Liver (tissue), 9 donors: ENCODE results near the gene MATN4. TPM values are rescaled to one million over a fixed set of nuclear protein-coding genes. Genes with fewer than 3 reads are reported as not detected.

ENCODE experiments used
- DNase-seq: peaks from one replicate; pipeline ENCODE4 v3.0.0-alpha.2; 2017; ENCODE audit warnings: low spot score
- H3K27ac ChIP-seq, 2 donors: one replicate each; pipeline ENCODE4 v1.7.0; 2013; ENCODE audit warnings: inconsistent platforms in 2 of 2, low read length in 2 of 2, control low read depth in 1 of 2, low read depth in 1 of 2, mild to moderate bottlenecking in 1 of 2
- H3K27me3 ChIP-seq, 4 donors: one replicate each; pipeline versions ENCODE4 v1.6.1 to v1.7.0; 2013; ENCODE audit warnings: low read length in 3 of 4, inconsistent platforms in 1 of 4, mild to moderate bottlenecking in 1 of 4, moderate library complexity in 1 of 4; ENCODE audit not compliant: control insufficient read depth in 4 of 4, insufficient read depth in 4 of 4
- H3K36me3 ChIP-seq, 4 donors: one replicate each; pipeline versions ENCODE4 v1.6.1 to v1.7.0; 2013; ENCODE audit warnings: low read length in 3 of 4, mild to moderate bottlenecking in 3 of 4, low read depth in 1 of 4, moderate library complexity in 1 of 4; ENCODE audit not compliant: control insufficient read depth in 4 of 4, insufficient read depth in 3 of 4
- H3K4me1 ChIP-seq, 4 donors: one replicate each; pipeline versions ENCODE4 v1.6.1 to v1.7.0; 2013; ENCODE audit warnings: low read length in 3 of 4, mild to moderate bottlenecking in 3 of 4, moderate library complexity in 1 of 4; ENCODE audit not compliant: control insufficient read depth in 4 of 4, insufficient read depth in 4 of 4
- H3K4me3 ChIP-seq, 3 donors: one replicate each; pipeline versions ENCODE4 v1.6.1 to v1.7.0; 2013; ENCODE audit warnings: low read length in 3 of 3, control low read depth in 1 of 3, low read depth in 1 of 3, mild to moderate bottlenecking in 1 of 3
- H3K9ac ChIP-seq, 2 donors: one replicate each; pipeline ENCODE4 v1.7.0; 2013; ENCODE audit warnings: low read length in 2 of 2, mild to moderate bottlenecking in 2 of 2, moderate library complexity in 2 of 2, control low read depth in 1 of 2, low read depth in 1 of 2
- H3K9me3 ChIP-seq, 4 donors: one replicate each; pipeline versions ENCODE4 v1.6.1 to v1.7.0; 2013; ENCODE audit warnings: low read length in 3 of 4; ENCODE audit not compliant: control insufficient read depth in 4 of 4
- FOXA2 ChIP-seq: IDR thresholded peaks from 2 replicates; pipeline ENCODE4 v1.6.1; 2016; ENCODE audit warnings: antibody characterized with exemption
- GABPA ChIP-seq, 2 donors: IDR thresholded peaks in 1 of 2; conservative IDR thresholded peaks in 1 of 2; 2 replicates each; pipeline ENCODE4 v1.6.1; 2016; ENCODE audit warnings: antibody characterized with exemption in 2 of 2, mild to moderate bottlenecking in 1 of 2, moderate library complexity in 1 of 2
- HNF4A ChIP-seq, 2 donors: conservative IDR thresholded peaks; 2 replicates each; pipeline ENCODE4 v1.6.1; 2016; ENCODE audit warnings: antibody characterized with exemption in 2 of 2, mild to moderate bottlenecking in 2 of 2
- HNF4G ChIP-seq: IDR thresholded peaks from 2 replicates; pipeline ENCODE4 v1.6.1; 2016; ENCODE audit warnings: antibody characterized with exemption
- JUND ChIP-seq, 2 donors: IDR thresholded peaks; 2 replicates each; pipeline ENCODE4 v1.6.1; 2016; ENCODE audit warnings: antibody characterized with exemption in 2 of 2
- NR2F2 ChIP-seq: IDR thresholded peaks from 2 replicates; pipeline ENCODE4 v1.6.1; 2016; ENCODE audit warnings: antibody characterized with exemption
- RAD21 ChIP-seq, 2 donors: IDR thresholded peaks; 2 replicates each; pipeline ENCODE4 v1.6.1; 2016; ENCODE audit warnings: antibody characterized with exemption in 2 of 2, mild to moderate bottlenecking in 2 of 2
- SP1 ChIP-seq: IDR thresholded peaks from 2 replicates; pipeline ENCODE4 v1.6.1; 2018; ENCODE audit warnings: antibody characterized with exemption, mild to moderate bottlenecking
- TAF1 ChIP-seq: conservative IDR thresholded peaks from 2 replicates; pipeline ENCODE4 v1.6.1; 2016; ENCODE audit warnings: antibody characterized with exemption, mild to moderate bottlenecking
- YY1 ChIP-seq: IDR thresholded peaks from 2 replicates; pipeline ENCODE4 v1.6.1; 2016; ENCODE audit warnings: antibody characterized with exemption, mild to moderate bottlenecking
- WGBS: extraction: QIAGEN DNeasy Blood & Tissue Kit; methylation state at CpG from one replicate; pipeline ENCODE4 v1.1.7; 2013; 5-methylcytosine and 5-hydroxymethylcytosine counted together
- polyA plus RNA-seq, 2 donors: library from polyadenylated mRNA; stranded (reverse) in 1 of 2; unstranded in 1 of 2; fragments of 200-250 nt in 1 of 2; fragments of >200 nt in 1 of 2; fragmentation: Nextera tagmentation in 1 of 2; extraction: Ambion mirVana in 1 of 2; gene quantifications; one replicate each; pipeline versions ENCODE4 v1.2.1 to v1.2.3, GENCODE V29; 2013 to 2015
- total RNA-seq, 2 donors: library from RNA; depleted of rRNA; stranded (reverse); fragments of >200 nt; gene quantifications; one replicate each; pipeline ENCODE4 v1.2.3, GENCODE V29; 2014
- TF ChIP-seq, protein P1 (sequence below): IDR thresholded peaks from 2 replicates; pipeline ENCODE4 v1.6.1; 2016; ENCODE audit warnings: antibody characterized with exemption, mild to moderate bottlenecking
- TF ChIP-seq, protein P2 (sequence below): IDR thresholded peaks from 2 replicates; pipeline ENCODE4 v1.6.1; 2016; ENCODE audit warnings: antibody characterized with exemption
- TF ChIP-seq, protein P3 (sequence below): IDR thresholded peaks from 2 replicates; pipeline ENCODE4 v1.6.1; 2016; ENCODE audit warnings: antibody characterized with exemption
- TF ChIP-seq, protein P4 (sequence below): fragments of 150-350 bp; IDR thresholded peaks from 2 replicates; pipeline ENCODE4 v1.5.1; 2017; ENCODE audit warnings: improper control_type of control experiment, low read depth, low read length; ENCODE audit not compliant: missing input control
- donor health status: healthy.
- donor health status: healthy.
- donor health status: healthy.
- donor health status: healthy.
- donor health status: healthy.

Gene MATN4
- total and polyA plus RNA-seq, 4 donors, result 0.05 TPM; not detected in 3

DNA sequence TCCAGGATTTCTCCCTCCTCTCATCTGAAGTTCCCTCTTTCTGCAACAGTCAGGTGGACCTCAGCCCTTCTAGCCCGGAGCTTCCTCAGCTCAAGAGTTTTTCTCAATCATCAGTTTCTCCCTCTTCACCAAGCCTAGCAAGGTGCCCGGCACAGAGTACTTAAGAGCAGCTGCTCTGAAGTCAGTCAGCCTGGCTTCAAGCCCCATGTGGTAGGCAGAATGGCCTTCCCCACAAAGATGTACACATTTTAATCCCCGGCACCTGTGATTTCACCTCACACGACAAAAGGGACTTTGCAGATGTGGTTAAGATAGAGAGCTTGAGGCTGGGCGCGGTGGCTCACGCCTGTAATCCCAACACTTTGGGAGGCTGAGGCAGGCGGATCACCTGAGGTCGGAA lies 16.6 kb downstream of the MATN4 start (continued):
- TF ChIP-seq, protein P1, sequence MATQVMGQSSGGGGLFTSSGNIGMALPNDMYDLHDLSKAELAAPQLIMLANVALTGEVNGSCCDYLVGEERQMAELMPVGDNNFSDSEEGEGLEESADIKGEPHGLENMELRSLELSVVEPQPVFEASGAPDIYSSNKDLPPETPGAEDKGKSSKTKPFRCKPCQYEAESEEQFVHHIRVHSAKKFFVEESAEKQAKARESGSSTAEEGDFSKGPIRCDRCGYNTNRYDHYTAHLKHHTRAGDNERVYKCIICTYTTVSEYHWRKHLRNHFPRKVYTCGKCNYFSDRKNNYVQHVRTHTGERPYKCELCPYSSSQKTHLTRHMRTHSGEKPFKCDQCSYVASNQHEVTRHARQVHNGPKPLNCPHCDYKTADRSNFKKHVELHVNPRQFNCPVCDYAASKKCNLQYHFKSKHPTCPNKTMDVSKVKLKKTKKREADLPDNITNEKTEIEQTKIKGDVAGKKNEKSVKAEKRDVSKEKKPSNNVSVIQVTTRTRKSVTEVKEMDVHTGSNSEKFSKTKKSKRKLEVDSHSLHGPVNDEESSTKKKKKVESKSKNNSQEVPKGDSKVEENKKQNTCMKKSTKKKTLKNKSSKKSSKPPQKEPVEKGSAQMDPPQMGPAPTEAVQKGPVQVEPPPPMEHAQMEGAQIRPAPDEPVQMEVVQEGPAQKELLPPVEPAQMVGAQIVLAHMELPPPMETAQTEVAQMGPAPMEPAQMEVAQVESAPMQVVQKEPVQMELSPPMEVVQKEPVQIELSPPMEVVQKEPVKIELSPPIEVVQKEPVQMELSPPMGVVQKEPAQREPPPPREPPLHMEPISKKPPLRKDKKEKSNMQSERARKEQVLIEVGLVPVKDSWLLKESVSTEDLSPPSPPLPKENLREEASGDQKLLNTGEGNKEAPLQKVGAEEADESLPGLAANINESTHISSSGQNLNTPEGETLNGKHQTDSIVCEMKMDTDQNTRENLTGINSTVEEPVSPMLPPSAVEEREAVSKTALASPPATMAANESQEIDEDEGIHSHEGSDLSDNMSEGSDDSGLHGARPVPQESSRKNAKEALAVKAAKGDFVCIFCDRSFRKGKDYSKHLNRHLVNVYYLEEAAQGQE, result no peak
- TF ChIP-seq, protein P2, sequence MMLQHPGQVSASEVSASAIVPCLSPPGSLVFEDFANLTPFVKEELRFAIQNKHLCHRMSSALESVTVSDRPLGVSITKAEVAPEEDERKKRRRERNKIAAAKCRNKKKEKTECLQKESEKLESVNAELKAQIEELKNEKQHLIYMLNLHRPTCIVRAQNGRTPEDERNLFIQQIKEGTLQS, result no peak
- TF ChIP-seq FOXA2, result no peak
- no peak for TF ChIP-seq SP1
- TF ChIP-seq RAD21 (IDR thresholded peaks at IDR 0.05), result no peak
- no peak for TF ChIP-seq TAF1
- TF ChIP-seq HNF4A (conservative IDR thresholded peaks at IDR 0.05), result no peak
- TF ChIP-seq, protein P3, sequence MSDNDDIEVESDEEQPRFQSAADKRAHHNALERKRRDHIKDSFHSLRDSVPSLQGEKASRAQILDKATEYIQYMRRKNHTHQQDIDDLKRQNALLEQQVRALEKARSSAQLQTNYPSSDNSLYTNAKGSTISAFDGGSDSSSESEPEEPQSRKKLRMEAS, result no peak
- TF ChIP-seq JUND (IDR thresholded peaks at IDR 0.05), result no peak
- no peak for TF ChIP-seq HNF4G
- TF ChIP-seq YY1, result no peak
- TF ChIP-seq GABPA (IDR thresholded peaks at IDR 0.05 in 1 of 2, conservative IDR thresholded peaks at IDR 0.05 in 1 of 2), result no peak
- no peak for TF ChIP-seq NR2F2

DNA sequence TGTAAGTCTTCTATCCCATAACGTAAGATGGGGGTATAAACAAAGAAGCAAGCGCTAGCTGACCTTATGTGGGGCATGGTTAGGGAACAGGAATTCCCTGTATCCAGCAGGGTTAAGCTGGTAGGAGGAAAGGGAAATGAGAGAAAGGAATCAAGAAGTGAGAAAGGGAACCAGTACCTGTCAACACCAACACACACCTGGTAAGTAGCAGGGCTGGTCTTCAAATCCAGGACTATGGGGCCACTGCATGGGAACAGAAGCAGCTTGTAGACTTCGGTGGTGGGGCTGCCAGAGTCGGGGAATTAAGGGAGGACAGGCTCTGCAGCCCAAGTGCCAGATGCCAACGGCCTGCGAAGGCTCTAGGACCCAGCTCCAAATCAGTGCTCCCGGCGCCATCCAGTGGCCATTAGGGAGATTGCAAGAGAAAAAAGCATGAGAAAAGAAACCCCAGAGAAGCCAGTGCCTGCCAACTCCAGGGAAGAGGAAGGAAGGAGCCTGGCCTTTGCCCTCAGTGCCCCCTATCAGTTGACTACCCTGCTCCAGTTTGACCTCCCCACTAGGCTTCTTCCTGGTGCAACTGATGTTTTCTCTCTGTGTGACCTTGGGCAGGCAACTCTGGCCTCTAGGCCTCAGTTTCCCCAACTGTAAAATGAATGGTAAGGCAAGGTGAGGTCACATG lies 17.3 kb downstream of the MATN4 start:
- no peak overlapping the region for H3K27ac ChIP-seq
- no peaks in the 10 kb centered on the region for H3K36me3 ChIP-seq
- H3K9ac ChIP-seq, result no peak overlapping the region
- H3K4me1 ChIP-seq, result peaks cover 0 to 12% (median 6%) of the 10 kb centered on the region in 4 donors
- WGBS, result 20% methylated on average over 8 of the region's 8 CpGs
- peaks cover 0 to 2% (median 0%) of the 10 kb centered on the region in 4 donors for H3K27me3 ChIP-seq
- no peak overlapping the region for H3K4me3 ChIP-seq
- no peaks in the 10 kb centered on the region for H3K9me3 ChIP-seq
- DNase-seq, result peak; percentile 70
- TF ChIP-seq FOXA2, result no peak
- no peak for TF ChIP-seq YY1
- TF ChIP-seq, protein P1, result no peak
- peak; percentile 93 to 95 for TF ChIP-seq RAD21 (IDR thresholded peaks at IDR 0.05)
- no peak for TF ChIP-seq GABPA (IDR thresholded peaks at IDR 0.05 in 1 of 2, conservative IDR thresholded peaks at IDR 0.05 in 1 of 2)
- TF ChIP-seq NR2F2, result peak; percentile 83
- TF ChIP-seq HNF4A (conservative IDR thresholded peaks at IDR 0.05), result no peak
- TF ChIP-seq, protein P4, sequence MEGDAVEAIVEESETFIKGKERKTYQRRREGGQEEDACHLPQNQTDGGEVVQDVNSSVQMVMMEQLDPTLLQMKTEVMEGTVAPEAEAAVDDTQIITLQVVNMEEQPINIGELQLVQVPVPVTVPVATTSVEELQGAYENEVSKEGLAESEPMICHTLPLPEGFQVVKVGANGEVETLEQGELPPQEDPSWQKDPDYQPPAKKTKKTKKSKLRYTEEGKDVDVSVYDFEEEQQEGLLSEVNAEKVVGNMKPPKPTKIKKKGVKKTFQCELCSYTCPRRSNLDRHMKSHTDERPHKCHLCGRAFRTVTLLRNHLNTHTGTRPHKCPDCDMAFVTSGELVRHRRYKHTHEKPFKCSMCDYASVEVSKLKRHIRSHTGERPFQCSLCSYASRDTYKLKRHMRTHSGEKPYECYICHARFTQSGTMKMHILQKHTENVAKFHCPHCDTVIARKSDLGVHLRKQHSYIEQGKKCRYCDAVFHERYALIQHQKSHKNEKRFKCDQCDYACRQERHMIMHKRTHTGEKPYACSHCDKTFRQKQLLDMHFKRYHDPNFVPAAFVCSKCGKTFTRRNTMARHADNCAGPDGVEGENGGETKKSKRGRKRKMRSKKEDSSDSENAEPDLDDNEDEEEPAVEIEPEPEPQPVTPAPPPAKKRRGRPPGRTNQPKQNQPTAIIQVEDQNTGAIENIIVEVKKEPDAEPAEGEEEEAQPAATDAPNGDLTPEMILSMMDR, result peak; percentile 87
- no peak for TF ChIP-seq SP1
- TF ChIP-seq, protein P3, result no peak
